NCI-H187 (cell line): Measurements from ENCODE around the gene HNF4A.

Source experiments
- DNase-seq, 2 experiments: peaks; one replicate each; lab custom pipeline; 2025; lab: John Stamatoyannopoulos, UW

The HNF4A gene

DNA sequence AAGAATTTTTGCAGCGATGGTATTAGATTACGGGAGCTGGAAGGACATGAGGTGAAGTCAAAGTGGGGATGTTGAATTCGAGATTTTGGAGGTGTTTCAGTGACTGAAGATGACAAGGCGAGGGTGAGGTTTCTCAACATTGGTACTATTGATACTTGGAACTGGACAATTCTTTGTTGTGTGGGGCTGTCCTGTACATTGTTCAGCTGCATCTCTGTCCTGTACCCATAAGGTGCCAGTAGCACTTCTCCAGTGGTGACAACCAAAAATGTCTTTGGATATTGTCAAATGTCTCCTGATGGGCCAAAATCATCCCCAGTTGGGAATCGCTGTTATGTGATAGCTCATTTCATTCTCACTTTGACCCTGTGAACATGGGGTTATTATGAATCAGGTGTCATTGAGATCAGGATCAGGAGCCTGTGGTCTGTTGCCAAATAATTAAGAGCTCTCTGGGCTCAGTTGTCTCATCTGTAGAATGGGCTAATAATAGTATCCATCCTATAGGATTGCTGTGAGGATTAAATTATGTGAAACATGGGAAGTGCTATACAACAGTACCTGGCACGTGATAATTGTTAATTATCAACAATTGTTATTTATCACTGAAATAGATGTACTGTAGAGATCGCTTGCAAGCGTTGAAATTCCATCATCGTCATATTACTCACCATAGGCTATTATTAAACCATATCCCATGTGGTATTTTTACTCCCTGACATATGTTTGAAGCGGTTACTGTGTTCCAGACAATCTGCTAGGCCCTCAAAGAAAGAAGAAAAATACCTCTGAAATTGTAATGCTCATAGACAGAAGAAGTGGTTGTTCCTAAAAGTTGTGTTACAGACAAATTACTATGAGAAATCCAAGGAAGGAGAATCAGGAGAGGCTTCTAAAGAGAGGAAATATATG, 71.6 kb downstream of the HNF4A start:
- DNase-seq: no peak

DNA sequence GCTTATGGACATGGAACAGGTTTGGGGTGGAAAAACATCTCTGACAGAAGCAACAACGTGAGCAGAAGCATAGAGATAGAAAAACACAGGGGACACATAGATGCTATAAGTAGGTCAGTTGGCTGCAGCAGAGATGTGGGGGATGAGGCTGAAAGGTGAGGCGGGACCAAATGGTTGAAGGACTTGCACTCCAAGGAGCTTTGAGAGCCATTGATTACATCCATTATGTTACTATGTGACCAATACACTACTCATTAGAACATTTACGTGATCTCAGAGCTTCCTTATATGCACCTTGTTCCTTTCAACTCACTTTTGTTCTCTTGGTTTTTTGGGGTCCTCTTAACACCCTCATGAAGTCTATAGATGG, 72.3 kb downstream of the HNF4A start:
- DNase-seq: no peak

DNA sequence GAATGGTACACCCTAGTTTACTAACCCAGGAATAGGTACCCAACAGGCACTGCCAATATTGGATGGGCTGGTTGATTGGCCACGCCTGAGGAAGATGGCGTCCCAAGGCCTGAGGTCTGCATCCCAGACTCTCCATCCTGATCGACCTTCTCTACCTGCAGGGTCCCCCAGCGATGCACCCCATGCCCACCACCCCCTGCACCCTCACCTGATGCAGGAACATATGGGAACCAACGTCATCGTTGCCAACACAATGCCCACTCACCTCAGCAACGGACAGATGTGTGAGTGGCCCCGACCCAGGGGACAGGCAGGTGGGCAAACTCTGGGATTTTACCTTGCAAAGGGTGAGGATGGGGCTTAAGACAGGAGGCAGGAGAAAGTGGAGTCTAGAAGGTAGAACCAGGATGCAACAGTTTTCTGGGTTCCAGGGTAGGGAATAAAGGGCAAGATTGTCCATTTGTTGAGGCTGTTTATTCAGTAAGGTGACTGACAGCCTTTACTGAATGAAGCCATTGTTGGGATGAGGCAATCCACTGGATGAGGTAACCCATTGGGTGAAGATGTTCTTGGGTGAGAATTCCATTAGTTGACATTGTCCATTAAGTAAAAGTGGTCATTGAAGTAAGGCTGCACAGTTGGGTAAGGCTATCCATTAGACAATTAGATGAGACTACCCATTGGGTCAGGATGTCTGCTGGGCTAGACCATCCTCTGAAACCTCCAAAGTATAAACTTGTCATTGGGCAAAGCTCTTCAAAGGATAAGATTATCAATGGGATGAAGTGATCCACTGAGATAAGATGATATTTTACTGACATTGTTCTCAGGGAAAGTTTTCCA, 72.9 kb downstream of the HNF4A start:
- no peak for DNase-seq

DNA sequence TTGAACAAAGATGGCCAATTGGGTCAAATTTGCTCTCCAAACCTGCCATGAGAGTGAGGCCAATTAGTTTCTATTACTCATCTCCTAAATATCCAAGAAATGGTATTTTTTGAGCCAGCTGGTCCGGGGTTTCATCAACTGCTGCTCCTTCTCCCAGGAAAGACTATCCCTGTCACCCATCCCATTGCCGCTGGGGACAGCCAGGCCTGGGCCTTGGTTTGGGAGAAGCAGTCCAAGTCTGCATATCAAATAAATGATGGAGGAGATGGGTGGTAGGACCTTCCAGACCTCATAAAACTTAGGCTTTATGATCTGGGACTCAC, 73.5 kb downstream of the HNF4A start:
- DNase-seq: no peak

DNA sequence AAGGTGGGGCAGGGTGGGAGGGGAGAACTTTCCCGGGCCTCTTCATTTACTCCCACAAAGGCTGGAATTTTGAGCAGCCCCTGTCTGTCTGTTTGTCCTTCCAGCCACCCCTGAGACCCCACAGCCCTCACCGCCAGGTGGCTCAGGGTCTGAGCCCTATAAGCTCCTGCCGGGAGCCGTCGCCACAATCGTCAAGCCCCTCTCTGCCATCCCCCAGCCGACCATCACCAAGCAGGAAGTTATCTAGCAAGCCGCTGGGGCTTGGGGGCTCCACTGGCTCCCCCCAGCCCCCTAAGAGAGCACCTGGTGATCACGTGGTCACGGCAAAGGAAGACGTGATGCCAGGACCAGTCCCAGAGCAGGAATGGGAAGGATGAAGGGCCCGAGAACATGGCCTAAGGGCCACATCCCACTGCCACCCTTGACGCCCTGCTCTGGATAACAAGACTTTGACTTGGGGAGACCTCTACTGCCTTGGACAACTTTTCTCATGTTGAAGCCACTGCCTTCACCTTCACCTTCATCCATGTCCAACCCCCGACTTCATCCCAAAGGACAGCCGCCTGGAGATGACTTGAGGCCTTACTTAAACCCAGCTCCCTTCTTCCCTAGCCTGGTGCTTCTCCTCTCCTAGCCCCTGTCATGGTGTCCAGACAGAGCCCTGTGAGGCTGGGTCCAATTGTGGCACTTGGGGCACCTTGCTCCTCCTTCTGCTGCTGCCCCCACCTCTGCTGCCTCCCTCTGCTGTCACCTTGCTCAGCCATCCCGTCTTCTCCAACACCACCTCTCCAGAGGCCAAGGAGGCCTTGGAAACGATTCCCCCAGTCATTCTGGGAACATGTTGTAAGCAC, 74.1 kb downstream of the HNF4A start:
- no peak for DNase-seq

DNA sequence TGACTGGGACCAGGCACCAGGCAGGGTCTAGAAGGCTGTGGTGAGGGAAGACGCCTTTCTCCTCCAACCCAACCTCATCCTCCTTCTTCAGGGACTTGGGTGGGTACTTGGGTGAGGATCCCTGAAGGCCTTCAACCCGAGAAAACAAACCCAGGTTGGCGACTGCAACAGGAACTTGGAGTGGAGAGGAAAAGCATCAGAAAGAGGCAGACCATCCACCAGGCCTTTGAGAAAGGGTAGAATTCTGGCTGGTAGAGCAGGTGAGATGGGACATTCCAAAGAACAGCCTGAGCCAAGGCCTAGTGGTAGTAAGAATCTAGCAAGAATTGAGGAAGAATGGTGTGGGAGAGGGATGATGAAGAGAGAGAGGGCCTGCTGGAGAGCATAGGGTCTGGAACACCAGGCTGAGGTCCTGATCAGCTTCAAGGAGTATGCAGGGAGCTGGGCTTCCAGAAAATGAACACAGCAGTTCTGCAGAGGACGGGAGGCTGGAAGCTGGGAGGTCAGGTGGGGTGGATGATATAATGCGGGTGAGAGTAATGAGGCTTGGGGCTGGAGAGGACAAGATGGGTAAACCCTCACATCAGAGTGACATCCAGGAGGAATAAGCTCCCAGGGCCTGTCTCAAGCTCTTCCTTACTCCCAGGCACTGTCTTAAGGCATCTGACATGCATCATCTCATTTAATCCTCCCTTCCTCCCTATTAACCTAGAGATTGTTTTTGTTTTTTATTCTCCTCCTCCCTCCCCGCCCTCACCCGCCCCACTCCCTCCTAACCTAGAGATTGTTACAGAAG, 75.0 kb downstream of the HNF4A start:
- DNase-seq: no peak

GRCh38 chr20:44431118-44431501, 75.6 kb downstream of the HNF4A start:
- no peak for DNase-seq

DNA sequence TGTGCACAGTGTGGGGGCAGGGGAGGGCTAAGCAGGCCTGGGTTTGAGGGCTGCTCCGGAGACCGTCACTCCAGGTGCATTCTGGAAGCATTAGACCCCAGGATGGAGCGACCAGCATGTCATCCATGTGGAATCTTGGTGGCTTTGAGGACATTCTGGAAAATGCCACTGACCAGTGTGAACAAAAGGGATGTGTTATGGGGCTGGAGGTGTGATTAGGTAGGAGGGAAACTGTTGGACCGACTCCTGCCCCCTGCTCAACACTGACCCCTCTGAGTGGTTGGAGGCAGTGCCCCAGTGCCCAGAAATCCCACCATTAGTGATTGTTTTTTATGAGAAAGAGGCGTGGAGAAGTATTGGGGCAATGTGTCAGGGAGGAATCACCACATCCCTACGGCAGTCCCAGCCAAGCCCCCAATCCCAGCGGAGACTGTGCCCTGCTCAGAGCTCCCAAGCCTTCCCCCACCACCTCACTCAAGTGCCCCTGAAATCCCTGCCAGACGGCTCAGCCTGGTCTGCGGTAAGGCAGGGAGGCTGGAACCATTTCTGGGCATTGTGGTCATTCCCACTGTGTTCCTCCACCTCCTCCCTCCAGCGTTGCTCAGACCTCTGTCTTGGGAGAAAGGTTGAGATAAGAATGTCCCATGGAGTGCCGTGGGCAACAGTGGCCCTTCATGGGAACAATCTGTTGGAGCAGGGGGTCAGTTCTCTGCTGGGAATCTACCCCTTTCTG, 76.2 kb downstream of the HNF4A start:
- no peak for DNase-seq

GRCh38 chr20:44432618-44433577, 77.4 kb downstream of the HNF4A start:
- no peak for DNase-seq

GRCh38 chr20:44433751-44434538, 78.4 kb downstream of the HNF4A start:
- no peak for DNase-seq

- DNase-seq: no peak
These were observed 80.3 kb downstream of the HNF4A start for GRCh38 chr20:44435630-44436335.

DNA sequence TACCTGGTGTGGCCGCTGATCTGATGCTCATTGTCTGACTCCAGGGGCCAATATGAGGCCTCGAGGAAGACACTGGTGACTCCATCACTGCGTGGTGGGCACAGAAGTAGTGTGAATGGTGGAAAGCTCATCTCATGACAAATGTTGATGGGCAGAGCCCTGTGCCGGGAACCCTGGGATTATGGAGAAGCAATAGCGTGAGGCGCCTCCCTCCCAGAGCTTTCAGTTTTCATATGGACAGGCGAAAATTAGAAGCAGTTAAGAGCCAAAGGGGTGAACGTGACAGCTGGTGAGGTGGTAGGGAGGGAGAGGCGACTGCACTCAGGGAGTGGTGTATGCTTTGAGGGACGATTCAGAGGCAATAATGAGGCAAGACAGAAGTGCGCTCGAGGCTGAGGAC, 80.9 kb downstream of the HNF4A start:
- no peak for DNase-seq

- DNase-seq: no peak
These were observed 82.0 kb downstream of the HNF4A start for GRCh38 chr20:44437497-44437896.

- DNase-seq: no peak
These were observed 83.3 kb downstream of the HNF4A start for GRCh38 chr20:44438782-44439181.

GRCh38 chr20:44439318-44439717, 83.8 kb downstream of the HNF4A start:
- no peak for DNase-seq

- no peak for DNase-seq
These were observed 87.0 kb downstream of the HNF4A start for GRCh38 chr20:44442298-44443070.
